DND-41 (cell line): ENCODE measurements around the gene RGL1.

Experiments used
- ATAC-seq: fragments of 200-7000 bp; cut with Tn5 transposase; 3 replicates; pipeline ENCODE4 v1.9.1; 2021; ENCODE audit warnings: low read depth; ENCODE audit not compliant: insufficient read depth
- DNase-seq: peaks from one replicate; pipeline ENCODE4 v3.0.0-alpha.2; 2020
- H2AFZ ChIP-seq: 2 replicates; pipeline ENCODE4 v1.6.0; 2012; ENCODE audit warnings: low read depth, low read length
- H3K27ac ChIP-seq: 2 replicates; pipeline ENCODE4 v1.5.1; 2012; ENCODE audit warnings: low read length, inconsistent platforms
- H3K27me3 ChIP-seq: fragments of 200-600 bp; sonication (generic); 2 replicates; pipeline ENCODE4 v1.6.0; 2012; ENCODE audit warnings: low read length, mild to moderate bottlenecking, inconsistent platforms; ENCODE audit not compliant: insufficient read depth, poor library complexity
- H3K36me3 ChIP-seq: 2 replicates; pipeline ENCODE4 v1.5.1; 2012; ENCODE audit warnings: low read length, inconsistent platforms; ENCODE audit not compliant: insufficient read depth
- H3K4me1 ChIP-seq: 2 replicates; pipeline ENCODE4 v1.5.1; 2012; ENCODE audit warnings: mild to moderate bottlenecking, low read length; ENCODE audit not compliant: insufficient read depth
- H3K4me2 ChIP-seq: 2 replicates; pipeline ENCODE4 v1.6.0; 2012; ENCODE audit warnings: mild to moderate bottlenecking, moderate library complexity, low read length, inconsistent platforms; ENCODE audit not compliant: insufficient read depth
- H3K4me3 ChIP-seq, 2 experiments: fragments of 200-600 bp in 1 of 2; shearing (Covaris generic) in 1 of 2; 2 replicates each; pipeline ENCODE4 v1.5.1; 2012 to 2016; ENCODE audit warnings: inconsistent platforms in 2 of 2, low read length in 2 of 2, mild to moderate bottlenecking in 2 of 2, low read depth in 1 of 2, moderate library complexity in 1 of 2
- H3K79me2 ChIP-seq: 2 replicates; pipeline ENCODE4 v1.6.0; 2012; ENCODE audit warnings: low read length, inconsistent platforms; ENCODE audit not compliant: insufficient read depth
- H3K9ac ChIP-seq: 2 replicates; pipeline ENCODE4 v1.6.0; 2012; ENCODE audit warnings: low read depth, mild to moderate bottlenecking, inconsistent platforms, low read length, moderate library complexity
- H3K9me3 ChIP-seq: 2 replicates; pipeline ENCODE4 v1.5.1; 2012; ENCODE audit warnings: low read length, moderate library complexity, mild to moderate bottlenecking, inconsistent platforms; ENCODE audit not compliant: insufficient read depth, severe bottlenecking
- H4K20me1 ChIP-seq: 2 replicates; pipeline ENCODE4 v1.6.0; 2012; ENCODE audit warnings: low read length; ENCODE audit not compliant: insufficient read depth
- EZH2 ChIP-seq: IDR thresholded peaks from 3 replicates; pipeline ENCODE4 v1.6.1; 2012; ENCODE audit warnings: borderline replicate concordance, low read depth, mild to moderate bottlenecking, moderate library complexity, low read length, inconsistent platforms; ENCODE audit not compliant: severe bottlenecking
- TF ChIP-seq, protein P1 (sequence below): IDR thresholded peaks from 2 replicates; pipeline ENCODE4 v1.5.1; 2012; ENCODE audit warnings: borderline replicate concordance, low read length, moderate library complexity, mild to moderate bottlenecking; ENCODE audit not compliant: poor library complexity, severe bottlenecking; ENCODE audit errors: extremely low read depth

The RGL1 gene

GRCh38 chr1:183883623-183884022 lies 78.7 kb downstream of the RGL1 start:
- Histone ChIP-seq H3K4me2 (no peak overlapping the region), H2AFZ (no peak overlapping the region), H3K27me3 (peaks cover 4% of the 10 kb centered on the region), H3K9ac (no peak overlapping the region), H3K4me1 (peaks cover 12% of the 10 kb centered on the region), H3K79me2 (no peaks in the 10 kb centered on the region), H3K36me3 (no peaks in the 10 kb centered on the region), H3K27ac (no peak overlapping the region), H4K20me1 (0 out of 2 replicates have a peak, but pooled peaks cover 1% of the 10 kb centered on the region), H3K4me3 (no peak overlapping the region), H3K9me3 (no peaks in the 10 kb centered on the region)
- no peak for ATAC-seq
- no peak for DNase-seq
- TF ChIP-seq EZH2 = no peak

DNA sequence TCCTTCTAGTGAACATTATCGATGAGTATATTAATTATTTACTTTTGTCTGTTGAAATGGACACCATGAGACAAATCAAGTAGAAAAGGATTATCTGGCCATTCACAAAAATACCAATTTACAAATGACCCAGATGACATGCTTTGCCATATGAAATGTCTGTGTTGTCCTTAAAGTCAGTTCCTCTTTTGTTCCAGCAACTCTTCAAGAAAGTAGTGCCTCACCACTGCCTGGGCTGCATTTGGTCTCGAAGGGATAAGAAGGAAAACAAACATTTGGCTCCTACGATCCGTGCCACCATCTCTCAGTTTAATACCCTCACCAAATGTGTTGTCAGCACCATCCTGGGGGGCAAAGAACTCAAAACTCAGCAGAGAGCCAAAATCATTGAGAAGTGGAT lies 79.6 kb downstream of the RGL1 start:
- DNase-seq (no peak), ATAC-seq (no peak)
- Histone ChIP-seq H3K9ac (no peak overlapping the region), H3K27ac (no peak overlapping the region), H2AFZ (no peak overlapping the region), H3K4me2 (no peak overlapping the region), H3K9me3 (no peaks in the 10 kb centered on the region), H3K4me3 (no peak overlapping the region), H3K27me3 (peaks cover 11% of the 10 kb centered on the region), H4K20me1 (0 out of 2 replicates have a peak, but pooled peaks cover 3% of the 10 kb centered on the region), H3K79me2 (no peaks in the 10 kb centered on the region), H3K4me1 (peaks cover 21% of the 10 kb centered on the region), H3K36me3 (no peaks in the 10 kb centered on the region)
- TF ChIP-seq, protein P1, sequence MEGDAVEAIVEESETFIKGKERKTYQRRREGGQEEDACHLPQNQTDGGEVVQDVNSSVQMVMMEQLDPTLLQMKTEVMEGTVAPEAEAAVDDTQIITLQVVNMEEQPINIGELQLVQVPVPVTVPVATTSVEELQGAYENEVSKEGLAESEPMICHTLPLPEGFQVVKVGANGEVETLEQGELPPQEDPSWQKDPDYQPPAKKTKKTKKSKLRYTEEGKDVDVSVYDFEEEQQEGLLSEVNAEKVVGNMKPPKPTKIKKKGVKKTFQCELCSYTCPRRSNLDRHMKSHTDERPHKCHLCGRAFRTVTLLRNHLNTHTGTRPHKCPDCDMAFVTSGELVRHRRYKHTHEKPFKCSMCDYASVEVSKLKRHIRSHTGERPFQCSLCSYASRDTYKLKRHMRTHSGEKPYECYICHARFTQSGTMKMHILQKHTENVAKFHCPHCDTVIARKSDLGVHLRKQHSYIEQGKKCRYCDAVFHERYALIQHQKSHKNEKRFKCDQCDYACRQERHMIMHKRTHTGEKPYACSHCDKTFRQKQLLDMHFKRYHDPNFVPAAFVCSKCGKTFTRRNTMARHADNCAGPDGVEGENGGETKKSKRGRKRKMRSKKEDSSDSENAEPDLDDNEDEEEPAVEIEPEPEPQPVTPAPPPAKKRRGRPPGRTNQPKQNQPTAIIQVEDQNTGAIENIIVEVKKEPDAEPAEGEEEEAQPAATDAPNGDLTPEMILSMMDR = no peak

DNA sequence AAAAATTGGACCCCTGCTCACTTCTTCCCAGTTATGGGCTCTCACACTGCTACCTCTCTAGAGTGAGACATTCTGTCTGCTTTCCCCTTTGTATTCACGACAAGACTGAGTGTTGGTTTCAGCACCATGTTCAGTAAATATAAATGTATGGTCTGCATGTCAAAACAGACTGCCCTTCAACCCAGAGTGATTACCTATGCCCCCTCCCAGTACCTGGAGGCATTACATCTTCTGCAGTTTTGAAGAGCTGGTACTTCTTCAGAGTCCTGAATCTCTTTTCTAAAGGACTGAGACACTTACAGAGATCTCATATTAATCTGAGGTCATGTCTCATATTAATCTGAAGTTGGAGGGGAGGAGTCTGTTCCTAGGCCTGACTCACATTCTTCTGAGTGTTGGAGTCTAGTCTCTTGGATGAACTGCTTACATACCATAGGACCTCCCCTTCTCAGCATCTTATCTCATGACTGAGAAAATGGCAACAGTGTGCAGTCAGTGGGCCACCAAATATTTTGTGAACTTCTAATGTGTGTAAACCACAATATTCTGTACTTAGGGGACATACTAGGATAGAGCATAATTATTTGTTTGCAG lies 80.3 kb downstream of the RGL1 start:
- Histone ChIP-seq H3K27ac (no peak overlapping the region), H4K20me1 (0 out of 2 replicates have a peak, but pooled peaks cover 3% of the 10 kb centered on the region), H3K9me3 (no peaks in the 10 kb centered on the region), H2AFZ (no peak overlapping the region), H3K9ac (no peak overlapping the region), H3K4me2 (no peak overlapping the region), H3K4me1 (peaks cover 23% of the 10 kb centered on the region), H3K36me3 (no peaks in the 10 kb centered on the region), H3K4me3 (no peak overlapping the region), H3K27me3 (peaks cover 11% of the 10 kb centered on the region), H3K79me2 (no peaks in the 10 kb centered on the region)
- DNase-seq = no peak
- no peak for ATAC-seq
- no peak for TF ChIP-seq EZH2
- TF ChIP-seq, protein P1 = no peak

- Histone ChIP-seq H3K4me1 (peaks cover 23% of the 10 kb centered on the region), H3K4me2 (no peak overlapping the region), H3K27ac (no peak overlapping the region), H4K20me1 (0 out of 2 replicates have a peak, but pooled peaks cover 3% of the 10 kb centered on the region), H3K79me2 (no peaks in the 10 kb centered on the region), H3K36me3 (no peaks in the 10 kb centered on the region), H2AFZ (no peak overlapping the region), H3K9me3 (no peaks in the 10 kb centered on the region), H3K4me3 (no peak overlapping the region), H3K9ac (no peak overlapping the region), H3K27me3 (peaks cover 11% of the 10 kb centered on the region)
- ATAC-seq (no peak), DNase-seq (no peak)
- TF ChIP-seq, protein P1 = no peak
- no peak for TF ChIP-seq EZH2
Observed at GRCh38 chr1:183886083-183886828, 81.3 kb downstream of the RGL1 start.
